GM19238 (cell line): ENCODE measurements around the gene TRPM5.

Source experiments
- DNase-seq: peaks from one replicate; pipeline ENCODE4 v3.0.0; 2011; ENCODE audit warnings: low spot score; ENCODE audit not compliant: insufficient read length

Gene TRPM5

DNA sequence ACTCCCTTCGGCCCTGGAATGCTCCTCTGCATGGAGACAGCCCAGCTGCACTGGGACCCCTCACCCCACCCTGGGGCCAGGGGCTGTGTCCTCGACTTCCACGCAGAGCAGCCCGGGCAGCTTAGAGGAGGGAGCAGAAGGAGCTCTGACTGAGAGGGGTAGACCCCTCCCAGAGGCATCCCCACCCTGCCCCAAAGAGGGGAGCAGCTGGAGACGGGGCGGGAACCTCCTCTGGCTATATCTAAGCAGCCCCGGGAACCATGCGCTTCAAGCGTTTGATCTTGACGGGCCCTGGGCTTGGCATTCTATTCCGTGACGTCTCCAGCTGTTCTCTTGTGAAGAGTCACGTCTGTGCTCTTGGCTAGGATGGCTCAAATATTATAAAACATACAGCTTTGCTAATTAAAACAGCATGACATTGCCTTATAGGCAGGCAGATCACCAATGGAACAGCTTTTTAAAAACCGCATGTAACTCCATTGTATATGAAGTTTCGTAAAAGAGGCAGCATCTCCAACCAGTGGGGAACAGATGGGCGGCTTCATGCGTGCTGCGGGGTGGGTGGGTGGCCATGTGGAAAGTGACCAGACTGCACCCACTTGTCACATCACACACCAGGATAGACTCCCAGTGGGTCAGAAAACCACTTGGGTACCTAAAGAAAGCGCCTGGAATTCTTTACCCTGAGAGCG is 8.2 kb upstream of the TRPM5 start:
- no peak for DNase-seq

DNA sequence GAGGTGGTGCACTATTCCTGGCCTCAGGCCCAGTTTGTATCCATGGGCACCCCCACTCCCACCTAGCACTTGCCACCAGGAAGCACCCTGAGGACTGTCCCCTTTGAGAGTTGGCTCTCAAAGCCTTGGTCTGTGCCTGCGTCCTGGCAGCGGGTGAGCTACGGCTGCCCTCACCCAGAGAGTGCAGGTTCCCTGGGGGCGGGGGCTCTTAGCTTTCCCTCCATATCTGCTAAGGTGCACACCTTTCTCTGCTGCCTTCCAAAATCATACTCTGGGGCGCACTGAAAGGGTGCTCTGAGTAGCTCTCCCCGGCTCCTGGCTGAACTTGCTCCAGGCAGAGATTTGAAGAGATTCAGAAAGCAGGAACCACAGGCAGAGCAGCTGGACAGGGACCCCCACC is 7.6 kb upstream of the TRPM5 start:
- no peak for DNase-seq

DNA sequence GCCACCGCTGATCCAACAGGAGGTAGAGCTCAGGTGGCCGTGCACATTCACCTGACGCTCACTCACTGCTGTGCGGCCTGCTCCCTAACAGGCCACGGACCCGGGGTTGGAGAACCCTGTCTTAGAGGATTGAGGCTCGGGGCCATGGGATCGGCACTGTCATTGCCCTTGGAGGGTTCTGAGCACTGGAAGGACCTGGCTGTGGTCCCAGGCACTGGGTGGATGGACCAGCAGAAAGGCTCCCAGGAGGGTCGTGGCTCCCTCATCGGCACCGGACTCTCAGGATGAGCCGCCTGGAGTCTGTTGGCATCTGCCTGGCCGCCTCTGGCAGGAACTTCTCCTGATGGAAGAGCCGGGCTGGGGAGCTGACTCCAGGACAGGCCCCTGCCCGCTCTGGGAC is 7.0 kb upstream of the TRPM5 start:
- no peak for DNase-seq

DNA sequence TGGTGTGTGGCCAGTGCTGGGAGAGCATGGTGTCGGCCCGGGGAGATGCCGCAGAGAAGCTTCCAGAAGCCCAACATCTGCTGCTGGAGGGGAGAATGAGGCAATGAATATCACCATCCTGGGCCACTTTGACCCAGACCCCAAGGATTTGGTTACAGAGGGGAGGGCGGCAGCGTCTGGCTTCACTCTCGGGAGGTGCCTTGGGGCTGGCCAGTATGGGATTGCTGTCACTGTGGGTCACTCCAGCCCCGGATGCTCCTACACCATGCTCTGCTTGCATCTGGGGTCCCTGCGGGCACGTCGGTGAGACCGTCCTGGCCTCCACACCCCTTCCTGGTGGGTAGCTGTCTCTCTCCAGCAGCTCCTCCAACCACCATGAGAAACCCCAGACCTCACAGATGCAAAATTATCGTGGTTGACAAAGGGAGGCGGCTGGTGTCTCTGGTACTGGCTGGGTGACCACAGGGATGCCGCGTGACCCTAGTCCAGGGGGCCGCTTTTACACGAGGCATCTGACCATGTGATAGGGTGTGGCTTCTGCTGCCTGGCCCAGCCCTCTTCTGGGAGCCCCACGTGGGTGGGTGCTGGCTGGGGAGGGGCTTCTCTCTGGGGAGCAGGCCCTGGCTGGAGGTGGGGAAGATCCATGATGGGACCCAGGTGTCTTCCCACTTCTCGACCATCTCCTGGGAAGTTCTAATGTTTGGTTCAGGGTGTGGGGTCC is 6.2 kb upstream of the TRPM5 start:
- DNase-seq = no peak

DNA sequence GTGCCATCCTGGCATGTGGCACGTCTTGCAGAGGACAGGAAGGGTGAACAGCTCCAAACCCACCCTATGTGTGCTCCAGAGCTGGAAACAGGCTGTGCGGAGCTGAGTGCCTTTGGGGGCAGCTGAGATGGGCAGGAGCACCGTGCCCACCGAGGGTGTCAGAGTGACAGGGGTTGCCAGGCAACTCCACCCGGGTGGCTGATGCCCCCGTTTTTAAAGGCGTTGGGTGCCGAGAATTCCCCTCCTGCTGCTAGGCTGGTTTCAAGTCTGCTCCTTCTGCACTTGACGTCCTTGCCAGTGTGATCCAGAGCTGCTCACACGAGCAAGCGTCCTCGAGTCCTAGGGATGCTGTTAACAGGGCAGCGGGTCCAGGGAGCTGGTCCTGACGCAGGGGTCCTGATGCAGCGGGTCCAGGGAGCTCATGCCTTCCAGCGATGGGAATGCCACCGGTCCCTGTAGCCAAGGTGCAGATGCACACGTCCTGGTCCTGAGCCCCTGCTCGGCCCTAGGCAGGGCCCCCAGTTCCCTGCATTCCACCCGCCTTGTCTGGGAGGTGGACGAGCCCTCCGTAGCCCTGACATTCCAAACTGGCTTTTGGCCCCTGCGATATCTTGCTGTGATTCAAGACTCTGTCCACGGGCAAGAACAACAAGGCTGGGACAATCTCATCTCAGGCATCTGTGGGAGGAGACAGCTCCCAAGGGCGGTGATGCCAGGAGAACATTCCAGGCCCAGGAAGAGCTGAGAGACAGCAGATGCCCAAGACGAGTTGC is 5.4 kb upstream of the TRPM5 start:
- DNase-seq = no peak

DNA sequence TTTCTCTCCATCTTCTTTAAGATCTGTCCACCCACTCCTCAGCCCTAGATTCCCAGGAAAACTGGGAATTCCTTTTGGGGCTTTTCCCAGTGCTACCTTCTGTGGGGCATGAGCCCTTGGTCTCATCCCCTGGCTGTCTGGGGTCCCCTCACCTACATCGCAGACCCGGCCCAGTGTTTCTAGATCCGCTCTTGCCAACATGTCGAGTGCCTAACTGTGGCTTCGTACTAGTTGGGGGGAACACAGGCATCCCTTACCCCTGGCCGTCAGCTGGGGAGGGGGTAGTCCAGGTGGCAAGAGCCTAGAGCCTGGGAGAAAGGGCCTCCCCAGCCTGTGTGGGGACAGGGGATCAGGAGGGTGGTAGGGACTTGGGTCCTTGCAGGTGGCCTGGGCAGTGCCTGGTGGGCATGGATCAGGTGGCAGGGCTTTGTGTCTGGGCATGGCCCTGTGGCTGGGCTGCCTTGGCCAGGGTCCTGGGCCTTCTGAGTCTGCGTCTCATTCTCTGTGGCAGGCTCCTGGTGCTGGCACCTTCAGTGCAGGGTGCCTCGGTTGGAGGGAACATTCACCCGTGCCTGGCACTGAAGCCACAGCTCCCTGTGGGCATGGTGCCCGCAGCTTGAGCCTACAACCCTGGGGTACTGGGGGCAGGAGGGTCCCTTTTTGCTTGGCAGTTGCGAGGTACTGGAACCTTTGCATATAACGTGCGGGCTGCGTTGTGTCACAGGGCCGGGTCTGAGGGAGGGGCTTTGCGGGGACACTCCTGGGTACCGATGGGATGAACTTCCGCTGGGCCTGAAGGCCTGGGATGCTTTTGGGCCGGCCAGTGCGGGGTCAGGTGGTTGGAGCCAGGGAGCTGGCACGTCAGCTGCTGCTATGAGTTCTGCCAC is 4.6 kb upstream of the TRPM5 start:
- DNase-seq = no peak

DNA sequence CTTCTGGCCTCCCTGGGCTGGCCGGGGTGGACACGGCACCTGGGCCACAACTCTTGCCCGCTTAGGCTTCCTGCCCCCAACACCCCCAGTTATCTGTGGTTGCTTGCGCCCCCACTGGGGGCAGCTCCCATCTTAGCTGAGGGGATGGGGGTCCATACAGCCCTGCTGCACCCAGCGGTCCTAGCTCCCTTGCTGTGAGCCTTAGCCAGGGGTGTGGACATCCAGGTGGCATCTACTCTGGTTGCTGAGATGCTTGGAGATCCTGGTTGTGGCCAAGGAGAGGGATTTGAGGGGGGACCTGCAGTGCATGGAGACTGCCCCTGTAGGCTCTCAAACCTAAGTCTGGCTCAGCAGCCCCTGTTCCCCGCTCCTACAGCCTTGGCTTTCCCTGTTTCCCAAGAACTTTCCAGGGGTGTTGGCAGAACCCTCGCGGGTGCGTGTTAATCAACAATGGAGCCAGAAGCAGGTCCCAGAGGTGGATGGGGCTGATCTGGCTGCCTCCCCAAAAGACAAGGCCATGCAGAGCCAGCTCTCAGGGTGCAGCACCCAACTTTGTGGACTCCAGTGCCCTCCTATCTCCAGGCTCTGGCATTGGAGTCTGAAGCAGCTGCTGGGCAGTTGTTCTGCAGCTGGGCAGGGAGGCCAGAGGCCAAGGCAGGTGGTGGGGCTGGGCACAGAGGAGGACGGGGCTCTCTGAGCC is 3.8 kb upstream of the TRPM5 start:
- DNase-seq = no peak

DNA sequence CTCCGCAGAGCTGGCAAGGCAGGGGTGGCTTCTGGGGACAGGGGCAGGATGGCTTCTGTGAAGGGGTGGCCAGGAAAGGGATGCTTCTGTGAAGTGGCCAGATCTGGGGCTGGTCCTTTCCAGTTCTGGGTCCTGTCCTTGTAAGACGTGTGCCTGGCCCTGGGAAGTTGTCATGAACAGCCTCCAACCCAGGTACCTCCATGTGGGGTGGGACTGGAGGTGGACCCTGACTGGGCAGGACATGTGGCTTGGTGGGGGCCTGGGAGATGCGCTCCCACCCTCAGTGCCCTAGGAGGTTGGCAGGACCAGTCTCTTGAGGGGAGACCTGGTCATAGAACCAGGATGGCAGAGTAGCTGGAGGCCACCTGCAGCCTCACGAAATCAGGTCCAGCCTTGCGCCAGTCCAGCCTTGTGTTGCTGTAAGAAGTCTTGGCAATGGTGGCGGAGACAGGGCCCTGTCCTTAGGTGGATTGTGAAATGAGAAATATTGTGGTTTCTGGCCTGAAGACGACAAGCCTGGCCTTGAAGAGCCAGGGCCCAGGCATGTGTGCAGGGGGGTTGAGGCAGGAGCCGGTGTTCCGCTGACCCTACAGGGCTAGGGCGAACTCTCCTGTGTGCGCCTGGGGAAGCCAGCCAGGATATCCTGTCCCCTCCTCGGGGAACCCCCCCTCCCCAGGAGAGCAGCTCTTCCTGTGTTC is 3.1 kb upstream of the TRPM5 start:
- no peak for DNase-seq

DNA sequence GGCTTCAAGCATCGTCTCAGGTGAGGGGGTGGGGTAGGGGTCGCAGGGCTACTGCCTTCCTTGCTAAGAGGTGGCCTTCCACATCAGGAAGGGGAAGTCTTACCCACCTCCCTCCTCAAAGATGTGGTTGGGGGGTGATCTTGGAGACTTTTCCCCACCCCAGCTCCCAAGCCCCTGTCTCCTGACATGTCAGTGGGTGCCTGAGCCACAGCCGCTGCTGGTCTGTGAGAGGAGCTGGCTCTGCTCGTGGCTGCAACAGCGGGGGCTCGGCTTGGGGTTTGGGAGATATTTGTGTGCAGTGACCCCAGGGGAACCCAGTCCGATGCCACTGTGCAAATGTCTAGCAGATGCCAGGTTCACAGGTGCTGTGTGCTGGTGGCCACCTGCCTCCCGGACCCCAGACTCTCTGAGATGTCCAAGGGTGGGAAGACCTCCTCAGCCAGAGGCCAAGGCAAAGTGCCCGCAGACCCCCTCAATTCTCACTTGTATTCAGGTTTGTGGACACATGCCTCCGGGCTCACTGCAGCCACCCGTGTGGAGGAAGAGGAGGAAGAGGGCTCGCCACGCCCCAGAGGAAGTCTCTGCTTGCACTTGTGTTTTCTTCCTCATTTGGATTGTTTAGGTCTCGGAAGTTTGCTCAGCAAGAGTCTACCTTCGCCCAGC is 2.4 kb upstream of the TRPM5 start:
- DNase-seq = no peak

DNA sequence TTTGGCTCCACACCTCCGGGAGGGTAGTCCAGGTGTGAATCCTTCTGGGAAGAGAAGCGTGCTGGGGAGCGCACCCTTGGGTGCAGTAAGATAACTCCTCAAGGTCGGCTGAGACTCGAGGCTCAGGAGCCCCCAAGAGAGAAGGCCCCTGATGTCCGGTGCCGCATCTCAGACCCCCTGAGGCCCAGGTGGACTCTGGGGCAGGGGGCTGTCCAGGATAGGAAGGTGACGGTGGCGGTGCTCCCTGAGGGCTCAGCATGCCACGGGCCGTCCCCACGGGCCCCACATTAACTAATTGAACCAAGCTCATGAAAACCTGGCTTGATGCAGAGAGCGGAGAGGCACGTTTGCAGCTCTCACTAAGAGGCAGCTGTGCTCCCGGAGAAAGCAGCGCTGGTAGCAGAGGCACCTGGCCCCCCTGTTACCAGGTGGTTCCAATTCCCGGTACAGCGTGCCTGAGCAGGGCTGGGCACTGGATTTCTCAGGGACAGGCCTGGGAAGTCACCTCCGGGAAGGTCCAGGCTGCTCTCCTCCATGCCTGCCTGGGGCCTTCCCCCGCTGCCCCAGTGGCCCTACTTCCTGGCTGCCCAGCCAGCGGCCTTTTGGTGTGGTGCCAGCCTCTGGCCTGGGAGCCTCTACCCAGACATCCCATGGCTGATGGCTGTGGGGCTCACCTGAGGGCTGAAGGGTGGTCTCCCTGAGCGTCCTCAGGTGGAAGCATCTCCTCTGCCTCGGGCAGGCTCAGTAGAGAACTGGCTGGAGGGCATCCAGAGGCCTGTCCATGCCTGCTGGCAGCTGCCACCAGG is 1.6 kb upstream of the TRPM5 start:
- no peak for DNase-seq

DNA sequence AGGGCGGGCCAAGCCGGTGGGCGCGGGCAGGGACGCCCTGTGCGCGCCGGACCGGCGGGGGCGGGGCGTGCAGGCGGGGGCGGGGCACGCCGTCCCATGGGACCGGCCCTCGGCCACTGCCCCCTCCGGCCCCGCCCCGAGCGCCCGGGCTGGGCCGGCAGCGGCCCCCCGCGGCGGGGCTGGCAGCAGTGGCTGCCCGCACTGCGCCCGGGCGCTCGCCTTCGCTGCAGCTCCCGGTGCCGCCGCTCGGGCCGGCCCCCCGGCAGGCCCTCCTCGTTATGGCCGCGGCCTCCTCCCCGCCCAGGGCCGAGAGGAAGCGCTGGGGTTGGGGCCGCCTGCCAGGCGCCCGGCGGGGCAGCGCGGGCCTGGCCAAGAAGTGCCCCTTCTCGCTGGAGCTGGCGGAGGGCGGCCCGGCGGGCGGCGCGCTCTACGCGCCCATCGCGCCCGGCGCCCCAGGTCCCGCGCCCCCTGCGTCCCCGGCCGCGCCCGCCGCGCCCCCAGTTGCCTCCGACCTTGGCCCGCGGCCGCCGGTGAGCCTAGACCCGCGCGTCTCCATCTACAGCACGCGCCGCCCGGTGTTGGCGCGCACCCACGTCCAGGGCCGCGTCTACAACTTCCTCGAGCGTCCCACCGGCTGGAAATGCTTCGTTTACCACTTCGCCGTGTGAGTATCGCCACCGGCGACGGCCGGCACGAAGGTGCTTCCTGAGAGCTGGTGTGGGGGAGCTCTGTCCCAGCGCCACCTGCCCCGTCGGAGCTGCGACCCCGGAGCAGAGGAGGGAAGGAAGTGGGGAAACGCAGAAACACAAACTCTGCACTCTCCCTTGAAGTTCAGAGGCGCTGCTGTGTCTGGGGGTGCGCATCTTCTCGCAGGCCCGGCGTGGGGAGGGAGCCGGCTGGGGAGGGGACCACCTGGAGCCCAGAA is 769 bp upstream of the TRPM5 start, which contains the start of gene KCNQ1:
Gene KCNQ1 (plus strand): TSS at position 188 of the 925 bp plus-strand sequence. CDS start 91 bp downstream, at position 279.
- DNase-seq = peak; percentile 32

DNA sequence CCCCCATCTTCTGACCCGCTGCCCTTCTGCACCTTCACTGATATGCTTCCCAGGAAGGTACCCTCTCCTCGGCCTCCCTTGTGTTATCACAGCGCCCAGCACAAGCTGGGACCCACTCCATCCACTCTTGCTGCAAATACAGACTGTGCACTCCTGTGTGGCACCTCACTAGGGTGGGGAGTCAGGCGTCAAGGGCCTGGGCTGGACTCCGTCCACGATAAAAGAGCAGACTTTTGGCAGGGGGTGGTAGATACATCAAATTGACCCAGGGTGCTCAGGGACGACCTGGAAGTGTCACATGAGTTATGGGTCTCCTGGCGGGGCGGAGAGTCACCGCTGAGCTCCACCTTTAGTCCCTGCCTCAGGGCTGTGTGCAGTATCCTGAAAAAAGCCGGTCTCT is 908 bp downstream of the TRPM5 start:
- no peak for DNase-seq

DNA sequence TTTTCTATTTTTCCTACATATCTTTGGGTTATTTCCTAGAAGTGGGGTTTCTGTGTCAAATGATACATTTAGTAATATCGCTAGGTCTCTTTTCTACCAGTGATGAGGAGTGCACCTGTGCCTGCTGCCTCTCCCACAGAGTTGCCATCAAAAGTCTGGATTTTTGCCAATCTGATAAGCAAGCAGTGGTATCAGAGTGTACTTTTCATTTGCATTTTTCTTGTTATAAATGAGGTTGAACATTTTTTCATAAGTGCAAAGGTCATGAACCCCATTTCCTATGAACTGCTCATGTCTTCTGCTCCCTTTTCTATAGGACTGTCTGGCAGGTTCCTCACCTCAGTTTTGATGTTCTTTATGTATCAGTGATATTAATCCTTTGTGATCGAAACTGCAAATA is 1.7 kb downstream of the TRPM5 start:
- DNase-seq = no peak

DNA sequence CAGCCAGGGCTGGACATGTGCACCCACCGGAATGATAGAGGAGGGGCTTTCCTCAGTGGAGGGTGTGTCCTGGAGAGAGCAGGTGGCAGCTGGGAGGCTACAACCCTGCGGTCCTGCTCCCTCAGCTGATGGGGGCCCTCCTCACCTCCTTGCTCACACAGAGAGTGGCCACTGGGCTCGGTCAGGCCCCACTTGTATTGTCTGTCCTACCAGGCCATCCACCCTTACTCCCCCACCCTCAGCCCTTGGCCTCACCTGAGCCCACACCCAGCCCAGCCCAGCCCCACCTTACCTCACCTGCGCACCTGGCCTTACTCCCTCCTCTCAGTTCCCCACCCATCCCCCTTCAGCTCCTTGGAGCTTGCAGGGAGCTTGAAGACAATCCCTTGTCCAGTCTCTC is 3.1 kb downstream of the TRPM5 start:
- DNase-seq = no peak

DNA sequence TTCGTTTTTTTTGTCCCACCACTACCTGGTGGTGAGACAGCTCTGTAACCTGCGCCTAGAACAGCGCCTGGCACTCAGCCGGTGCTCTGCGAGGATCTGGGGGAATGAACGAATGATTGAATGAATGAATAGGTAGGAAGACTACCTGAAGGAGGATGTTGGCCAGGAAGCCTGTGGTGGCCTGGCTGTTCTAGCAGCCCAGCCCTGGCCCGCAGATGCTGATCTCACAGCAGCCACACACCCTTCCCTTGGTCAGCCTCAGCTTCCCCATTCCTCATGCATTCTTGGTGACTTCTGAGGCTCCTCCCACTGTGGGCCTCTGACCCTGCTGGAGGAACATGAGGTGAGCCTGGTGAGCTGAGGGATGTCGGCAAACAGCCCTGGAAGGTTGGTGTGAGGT is 3.7 kb downstream of the TRPM5 start:
- DNase-seq = no peak

DNA sequence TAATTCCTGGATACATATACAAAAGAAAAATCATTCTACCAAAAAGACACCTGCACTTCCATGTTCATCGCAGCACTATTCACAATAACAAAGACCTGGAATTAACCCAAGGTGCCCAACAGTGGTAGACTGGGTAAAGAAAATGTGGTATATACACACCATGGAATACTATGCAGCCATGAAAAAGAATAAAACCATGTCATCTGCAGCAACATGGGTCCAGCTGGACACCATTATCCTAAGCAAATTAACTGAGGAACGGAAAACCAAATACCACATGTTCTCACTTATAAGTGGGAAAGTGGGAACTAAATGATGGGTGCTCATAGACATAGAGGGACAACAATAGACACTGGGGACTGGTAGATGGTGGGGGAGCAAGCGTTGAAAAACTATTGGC is 4.5 kb downstream of the TRPM5 start:
- DNase-seq = no peak

DNA sequence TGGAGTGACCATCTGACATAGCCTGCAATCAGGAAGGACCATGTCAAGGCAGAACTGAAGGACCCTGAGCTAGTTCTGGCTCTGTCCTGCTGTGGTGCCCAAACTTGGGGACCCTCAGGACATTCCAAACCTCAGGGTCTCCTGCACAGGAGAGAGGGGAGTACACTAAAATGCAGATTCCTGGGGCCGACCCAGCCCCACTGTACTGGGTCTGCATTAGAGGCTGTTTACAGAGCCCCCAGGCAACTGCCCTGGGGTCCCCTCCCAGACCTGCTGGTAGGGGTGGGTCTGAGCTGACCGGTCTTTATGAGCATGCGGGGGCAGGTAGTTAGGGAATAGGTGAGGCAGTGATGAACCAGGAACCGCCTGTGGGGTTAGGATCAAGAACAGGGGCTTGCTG is 6.8 kb downstream of the TRPM5 start:
- DNase-seq = no peak
